Activated T-helper 2 cell treated with anti-CD3 and anti-CD28 coated beads, Interferon-gamma antibody, Interleukin-2, Interleukin-4, amounts not matched to agents 10 μg/mL and 5 μg/mL and 100 μg/mL, durations not matched to agents 14 hours and 24 hours and 36 hours (primary cell): Measurements from ENCODE around the gene KCNJ6. TPM values are rescaled to one million over a fixed set of nuclear protein-coding genes. Genes with fewer than 3 reads are reported as not detected.

ENCODE experiments used
- DNase-seq: peaks from one replicate; pipeline ENCODE4 v3.0.0; 2021; ENCODE audit warnings: low spot score
- H3K27ac Mint-ChIP-seq: one replicate; pipeline ENCODE4 v1.8.0; 2021; ENCODE audit warnings: mixed read lengths
- H3K27me3 Mint-ChIP-seq: one replicate; pipeline ENCODE4 v1.8.0; 2021; ENCODE audit warnings: low read depth, mixed read lengths
- H3K36me3 Mint-ChIP-seq: one replicate; pipeline ENCODE4 v1.8.0; 2021; ENCODE audit warnings: low read depth, mixed read lengths
- H3K4me1 Mint-ChIP-seq: one replicate; pipeline ENCODE4 v1.8.0; 2021; ENCODE audit warnings: low read depth, mixed read lengths
- H3K4me3 Mint-ChIP-seq: one replicate; pipeline ENCODE4 v1.8.0; 2021; ENCODE audit warnings: low read depth, mild to moderate bottlenecking, moderate library complexity, mixed read lengths
- H3K9me3 Mint-ChIP-seq: one replicate; pipeline ENCODE4 v1.8.0; 2021; ENCODE audit warnings: mixed read lengths
- intact Hi-C: fragments of 100-400 bp; cut with micrococcal nuclease; formaldehyde crosslinking; loops from one replicate; pipeline ENCODE4 v1.15.1; 2023
- total RNA-seq: library from RNA; stranded (reverse); gene quantifications from 2 replicates; pipeline ENCODE4 v1.2.3, GENCODE V29; 2022

KCNJ6 gene
- total RNA-seq, 1 donor from 2014 or later: not detected

DNA sequence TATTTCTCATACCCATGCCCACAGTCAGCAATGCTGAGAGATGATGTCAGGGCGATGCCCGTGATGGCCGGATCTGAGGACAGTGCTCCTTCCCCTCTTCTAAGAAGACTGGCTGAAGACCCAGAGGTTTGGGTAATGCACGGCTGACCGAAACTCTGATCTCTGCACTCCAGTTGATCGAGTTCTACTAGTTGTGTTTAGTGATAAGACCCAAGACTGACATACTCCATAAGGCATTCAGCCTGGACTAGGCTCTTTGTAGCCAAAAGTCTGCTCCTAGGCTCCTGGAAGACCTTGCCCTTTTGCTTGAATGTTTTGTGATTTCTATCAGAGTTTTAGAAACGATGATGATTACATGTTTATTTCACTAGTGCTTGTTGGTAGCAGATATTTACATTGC is 298.2 kb downstream of the KCNJ6 start:
- no peak for DNase-seq
- Mint-ChIP-seq H3K4me1 (peaks cover 3% of the 10 kb centered on the region), H3K9me3 (no peaks in the 10 kb centered on the region), H3K4me3 (no peak overlapping the region), H3K27ac (no peak overlapping the region), H3K36me3 (no peaks in the 10 kb centered on the region), H3K27me3 (peaks cover 4% of the 10 kb centered on the region)
- intact Hi-C loops: no loop called here

DNA sequence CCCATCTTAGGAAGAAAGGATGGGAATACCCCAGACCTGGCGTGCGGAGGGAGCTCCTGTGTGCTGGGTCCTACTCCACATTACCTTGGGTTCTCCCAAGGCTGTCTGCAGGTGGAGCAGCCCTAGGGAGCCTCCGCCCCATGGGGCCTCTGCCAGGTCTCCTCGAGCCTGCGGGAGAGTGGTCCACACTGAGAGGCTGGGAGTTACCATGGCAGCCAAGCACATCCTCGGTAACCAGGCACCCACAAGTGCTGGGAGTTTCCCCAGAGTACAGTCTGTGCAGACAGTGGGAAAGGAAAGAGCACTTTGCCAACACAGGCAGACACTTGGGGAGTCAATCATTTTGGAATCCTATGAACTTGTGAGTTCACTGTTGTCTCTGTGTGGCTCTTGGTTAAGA is 300.3 kb downstream of the KCNJ6 start:
- no peak overlapping the region for H3K4me3 Mint-ChIP-seq
- H3K27me3 Mint-ChIP-seq: peaks cover 13% of the 10 kb centered on the region
- no peak for DNase-seq
- intact Hi-C loops: no loop called here
- H3K36me3 Mint-ChIP-seq: no peaks in the 10 kb centered on the region
- peaks cover 3% of the 10 kb centered on the region for H3K4me1 Mint-ChIP-seq
- no peak overlapping the region for H3K27ac Mint-ChIP-seq
- no peaks in the 10 kb centered on the region for H3K9me3 Mint-ChIP-seq

DNA sequence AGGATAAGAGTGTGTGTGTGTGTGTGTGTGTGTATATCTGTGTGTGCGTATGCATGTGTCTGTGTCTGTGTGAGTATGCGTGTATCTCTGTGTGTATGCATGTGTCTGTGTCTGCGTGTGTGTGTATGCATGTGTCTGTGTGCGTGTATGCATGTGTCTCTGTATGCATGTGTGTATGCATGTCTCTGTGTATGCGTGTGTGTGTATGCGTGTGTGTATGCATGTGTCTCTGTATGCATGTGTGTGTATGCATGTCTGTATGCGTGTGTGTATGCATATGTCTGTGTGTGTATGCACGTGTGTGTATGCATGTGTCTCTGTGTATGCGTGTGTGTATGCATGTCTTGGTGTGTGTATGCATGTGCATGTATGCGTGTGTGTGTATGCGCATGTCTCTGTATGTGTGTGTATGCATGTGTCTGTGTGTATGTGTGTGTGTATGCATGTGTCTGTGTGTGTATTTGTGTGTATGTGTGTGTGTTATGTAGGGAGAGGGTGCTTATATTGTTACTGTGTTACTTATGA is 301.8 kb downstream of the KCNJ6 start:
- intact Hi-C loops: no loop called here
- H3K4me1 Mint-ChIP-seq: peaks cover 3% of the 10 kb centered on the region
- no peaks in the 10 kb centered on the region for H3K36me3 Mint-ChIP-seq
- no peak for DNase-seq
- no peak overlapping the region for H3K27ac Mint-ChIP-seq
- peaks cover 14% of the 10 kb centered on the region for H3K27me3 Mint-ChIP-seq
- no peak overlapping the region for H3K4me3 Mint-ChIP-seq
- no peaks in the 10 kb centered on the region for H3K9me3 Mint-ChIP-seq

DNA sequence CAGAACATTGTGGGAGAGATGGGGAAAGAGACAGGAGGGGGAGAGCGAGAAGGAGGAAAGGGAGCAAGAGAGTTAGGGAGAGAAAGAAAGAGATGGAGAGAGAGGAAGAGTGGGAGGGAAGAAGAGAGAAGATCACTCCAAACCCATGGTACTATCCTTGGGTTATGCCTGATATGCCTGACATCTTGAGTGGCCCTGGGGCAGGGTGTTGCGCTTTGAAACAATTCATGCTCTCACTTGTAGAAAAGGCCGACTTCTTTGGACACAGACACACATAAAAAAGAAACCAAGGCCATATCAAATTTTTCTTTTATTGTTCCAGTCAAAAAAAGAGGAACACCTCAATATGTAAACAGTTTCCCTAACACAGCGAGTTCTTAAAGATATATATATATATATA is 309.2 kb downstream of the KCNJ6 start:
- Mint-ChIP-seq H3K4me3 (no peak overlapping the region), H3K36me3 (no peaks in the 10 kb centered on the region), H3K9me3 (no peaks in the 10 kb centered on the region), H3K27ac (no peak overlapping the region), H3K27me3 (peaks cover 19% of the 10 kb centered on the region), H3K4me1 (no peaks in the 10 kb centered on the region)
- intact Hi-C loops: no loop called here
- no peak for DNase-seq

DNA sequence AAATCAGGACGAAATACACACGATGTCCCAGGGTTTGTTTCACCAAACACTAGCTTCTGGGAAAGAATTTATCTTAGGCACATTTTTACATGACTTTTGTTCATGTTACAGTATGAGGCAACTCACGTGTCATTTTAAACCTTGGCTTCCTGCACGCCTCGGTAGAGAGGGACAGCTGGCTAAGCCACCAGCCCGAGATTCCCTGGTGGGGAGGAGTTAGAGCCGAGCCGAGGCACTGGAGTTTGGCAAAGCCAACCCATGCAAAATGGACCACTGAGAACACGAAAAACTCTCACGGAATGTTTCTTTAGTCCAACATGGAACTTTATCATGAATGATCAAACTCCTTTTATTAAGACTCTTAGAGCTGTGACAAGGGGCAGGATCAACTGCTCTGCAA is 309.7 kb downstream of the KCNJ6 start:
- intact Hi-C loops: no loop called here
- Mint-ChIP-seq H3K36me3 (no peaks in the 10 kb centered on the region), H3K27me3 (peaks cover 15% of the 10 kb centered on the region), H3K27ac (no peak overlapping the region), H3K4me1 (no peaks in the 10 kb centered on the region), H3K4me3 (no peak overlapping the region), H3K9me3 (no peaks in the 10 kb centered on the region)
- no peak for DNase-seq

DNA sequence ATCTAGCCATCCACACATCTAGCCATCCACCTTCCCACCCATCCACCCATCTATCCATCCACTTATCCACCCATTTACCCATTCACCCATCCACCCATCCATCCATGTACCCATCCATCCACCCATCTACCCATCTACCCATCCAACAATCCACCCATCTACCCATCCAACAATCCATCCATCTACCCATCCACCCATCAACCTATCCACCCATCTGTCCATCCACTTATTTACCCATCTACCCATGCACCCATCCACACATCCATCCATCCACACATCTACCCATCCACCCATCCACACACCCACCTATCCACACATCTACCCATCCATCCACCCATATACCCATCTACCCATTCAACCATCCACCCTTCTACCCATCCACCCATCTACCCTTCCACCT is 311.3 kb downstream of the KCNJ6 start:
- no peaks in the 10 kb centered on the region for H3K36me3 Mint-ChIP-seq
- no peaks in the 10 kb centered on the region for H3K9me3 Mint-ChIP-seq
- H3K27ac Mint-ChIP-seq: no peak overlapping the region
- H3K27me3 Mint-ChIP-seq: peaks cover 10% of the 10 kb centered on the region
- no peak for DNase-seq
- H3K4me1 Mint-ChIP-seq: no peaks in the 10 kb centered on the region
- intact Hi-C loops: no loop called here
- no peak overlapping the region for H3K4me3 Mint-ChIP-seq

DNA sequence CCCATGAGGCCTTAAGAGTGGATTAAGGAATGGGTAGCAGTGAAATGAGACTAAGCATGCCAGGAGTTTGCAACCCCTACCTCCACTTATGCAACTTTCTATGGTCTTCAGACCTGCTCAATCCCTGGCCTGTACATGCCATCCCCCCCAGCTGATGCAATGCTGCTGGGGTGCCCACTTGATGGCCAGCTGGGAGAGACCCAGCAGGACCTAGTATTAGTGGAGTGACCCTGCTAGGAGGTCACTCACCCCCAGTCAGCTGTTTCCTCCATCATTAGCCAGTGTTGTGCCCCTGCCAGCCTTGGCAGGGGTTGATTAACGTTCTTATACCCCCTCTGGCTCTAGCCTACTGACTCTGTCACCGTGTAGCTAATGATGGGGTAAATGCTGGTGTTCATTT is 313.1 kb downstream of the KCNJ6 start:
- DNase-seq: no peak
- Mint-ChIP-seq H3K4me1 (no peaks in the 10 kb centered on the region), H3K9me3 (no peaks in the 10 kb centered on the region), H3K27me3 (peaks cover 5% of the 10 kb centered on the region), H3K27ac (no peak overlapping the region), H3K36me3 (no peaks in the 10 kb centered on the region), H3K4me3 (no peak overlapping the region)
- intact Hi-C loops: no loop called here

DNA sequence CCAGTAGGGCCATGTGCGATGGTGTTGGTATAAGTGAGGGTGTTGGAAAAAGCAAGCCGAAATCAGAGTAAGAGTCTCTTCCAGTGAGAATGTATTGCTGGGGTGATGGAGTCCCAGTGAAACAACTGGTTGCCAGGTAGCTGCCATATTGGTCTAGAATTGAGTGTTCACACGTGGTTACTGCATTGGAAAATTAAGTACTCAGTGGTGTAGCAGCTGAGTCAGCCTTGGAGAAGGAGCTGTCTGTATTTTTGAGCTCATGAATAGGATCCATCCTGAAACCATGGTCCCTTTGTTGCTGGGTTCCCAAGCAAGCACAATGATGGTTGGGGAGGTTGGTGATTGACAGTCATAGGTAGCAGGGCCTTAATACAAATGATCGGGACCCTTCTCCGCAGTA is 314.3 kb downstream of the KCNJ6 start:
- H3K27me3 Mint-ChIP-seq: peaks cover 4% of the 10 kb centered on the region
- no peak overlapping the region for H3K27ac Mint-ChIP-seq
- intact Hi-C loops: no loop called here
- H3K36me3 Mint-ChIP-seq: no peaks in the 10 kb centered on the region
- H3K4me3 Mint-ChIP-seq: no peak overlapping the region
- H3K4me1 Mint-ChIP-seq: no peaks in the 10 kb centered on the region
- DNase-seq: no peak
- H3K9me3 Mint-ChIP-seq: no peaks in the 10 kb centered on the region

DNA sequence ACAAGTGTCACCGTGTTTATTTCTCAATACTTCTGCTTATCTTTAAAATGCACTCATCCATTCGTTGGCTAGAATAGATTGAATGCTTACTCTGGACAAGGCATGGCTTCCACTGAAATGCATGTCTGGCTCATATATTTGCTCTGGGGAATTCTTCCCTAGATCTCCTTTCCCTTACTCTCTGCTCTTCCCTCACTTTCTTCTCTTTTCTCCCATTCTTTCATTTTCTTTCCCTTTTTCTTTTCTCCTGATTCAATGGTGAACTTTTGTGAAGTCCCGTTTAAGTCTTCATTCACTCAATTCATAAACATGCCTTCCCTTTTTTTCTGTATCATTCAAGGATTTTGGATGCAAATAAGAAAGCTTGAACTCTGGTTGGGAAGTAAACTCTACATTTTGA is 315.2 kb downstream of the KCNJ6 start:
- H3K36me3 Mint-ChIP-seq: no peaks in the 10 kb centered on the region
- H3K27me3 Mint-ChIP-seq: peaks cover 2% of the 10 kb centered on the region
- intact Hi-C loops: no loop called here
- H3K9me3 Mint-ChIP-seq: no peaks in the 10 kb centered on the region
- H3K4me3 Mint-ChIP-seq: no peak overlapping the region
- H3K27ac Mint-ChIP-seq: no peak overlapping the region
- no peaks in the 10 kb centered on the region for H3K4me1 Mint-ChIP-seq
- no peak for DNase-seq

DNA sequence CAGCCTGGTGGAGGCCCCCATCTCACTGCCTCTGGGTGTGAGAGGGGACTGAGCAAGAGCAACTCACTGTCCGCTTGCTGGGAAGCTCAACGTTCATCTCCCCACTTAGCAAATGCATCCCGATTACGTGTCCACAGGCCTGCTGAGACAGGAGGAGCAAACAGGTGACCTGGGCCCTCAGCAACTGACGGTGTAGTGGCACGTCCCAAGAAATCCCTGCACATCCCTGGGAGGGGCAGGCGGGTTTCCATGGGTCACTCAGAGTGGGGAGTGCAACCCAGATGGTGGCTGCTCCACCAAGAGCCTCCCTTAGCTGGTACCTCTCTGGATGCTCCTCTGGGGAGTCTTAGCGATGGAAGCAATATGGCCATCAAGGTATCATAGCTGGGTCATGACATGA is 320.3 kb downstream of the KCNJ6 start:
- Mint-ChIP-seq H3K27me3 (no peaks in the 10 kb centered on the region), H3K4me1 (no peaks in the 10 kb centered on the region), H3K4me3 (no peak overlapping the region), H3K9me3 (no peaks in the 10 kb centered on the region), H3K27ac (no peak overlapping the region), H3K36me3 (no peaks in the 10 kb centered on the region)
- intact Hi-C loops: no loop called here
- no peak for DNase-seq

DNA sequence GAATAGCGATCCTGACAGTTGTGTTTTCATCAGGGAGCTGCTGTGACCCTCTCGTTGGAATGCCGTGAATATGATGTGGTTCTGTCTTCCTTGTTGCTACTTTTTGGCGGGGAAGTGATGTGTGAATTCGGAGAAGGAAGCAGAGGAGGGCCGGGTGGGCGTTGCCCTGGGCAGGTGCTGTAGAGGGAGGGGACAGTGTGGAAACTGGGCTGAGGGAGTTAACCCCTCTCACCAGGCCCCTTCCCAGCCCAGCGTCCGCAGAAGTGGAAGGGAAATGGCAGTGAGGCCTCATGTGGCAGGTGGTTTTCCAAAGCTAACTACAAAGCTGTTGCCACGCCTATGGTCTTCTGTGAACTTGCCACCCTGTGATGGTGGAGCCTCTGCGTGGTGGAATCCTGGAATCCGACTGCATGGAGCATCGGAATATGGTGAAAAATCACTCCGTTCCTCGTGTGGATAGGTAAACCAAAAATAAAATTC is 321.7 kb downstream of the KCNJ6 start:
- Mint-ChIP-seq H3K4me3 (no peak overlapping the region), H3K36me3 (no peaks in the 10 kb centered on the region), H3K4me1 (no peaks in the 10 kb centered on the region), H3K27me3 (no peaks in the 10 kb centered on the region), H3K27ac (no peak overlapping the region), H3K9me3 (no peaks in the 10 kb centered on the region)
- intact Hi-C loops: no loop called here
- DNase-seq: no peak

DNA sequence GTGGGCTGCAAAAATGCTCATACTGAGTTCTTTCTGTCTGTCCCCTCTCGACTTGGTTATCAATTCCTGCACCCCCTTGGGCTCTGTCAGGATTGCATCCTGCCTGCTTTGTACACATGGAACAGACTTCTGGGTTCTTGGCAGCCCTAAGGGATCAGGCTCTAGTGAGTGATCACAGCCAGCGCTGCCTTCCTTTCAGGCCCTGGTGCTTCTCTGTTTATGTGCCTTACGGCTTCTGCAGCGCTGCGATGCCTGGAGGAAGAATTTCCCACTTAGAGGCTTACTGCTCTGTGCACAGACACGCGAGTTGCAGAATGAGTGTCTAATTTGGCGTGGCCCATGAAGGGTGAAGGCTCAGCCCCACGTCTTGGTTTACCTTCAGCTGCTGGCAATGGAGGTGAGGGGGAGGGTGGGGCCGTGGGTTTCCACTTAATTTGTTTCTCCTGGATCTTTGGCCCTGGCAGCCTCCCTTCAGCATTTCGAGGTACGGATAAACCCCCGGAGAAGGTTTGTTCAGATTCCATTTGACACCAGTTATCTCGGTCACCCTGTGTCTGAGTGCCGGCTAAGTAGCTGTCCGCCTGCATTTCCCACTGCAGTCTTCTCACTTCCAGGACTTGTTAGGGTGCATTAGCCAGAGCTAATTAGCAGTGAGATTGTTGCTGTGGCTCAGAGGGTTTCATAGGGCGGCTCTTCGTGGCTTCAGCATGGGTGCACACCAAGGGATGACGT is 322.4 kb downstream of the KCNJ6 start:
- H3K27ac Mint-ChIP-seq: no peak overlapping the region
- H3K9me3 Mint-ChIP-seq: no peaks in the 10 kb centered on the region
- H3K4me1 Mint-ChIP-seq: no peaks in the 10 kb centered on the region
- no peak for DNase-seq
- intact Hi-C loops: no loop called here
- no peaks in the 10 kb centered on the region for H3K27me3 Mint-ChIP-seq
- no peak overlapping the region for H3K4me3 Mint-ChIP-seq
- no peaks in the 10 kb centered on the region for H3K36me3 Mint-ChIP-seq

DNA sequence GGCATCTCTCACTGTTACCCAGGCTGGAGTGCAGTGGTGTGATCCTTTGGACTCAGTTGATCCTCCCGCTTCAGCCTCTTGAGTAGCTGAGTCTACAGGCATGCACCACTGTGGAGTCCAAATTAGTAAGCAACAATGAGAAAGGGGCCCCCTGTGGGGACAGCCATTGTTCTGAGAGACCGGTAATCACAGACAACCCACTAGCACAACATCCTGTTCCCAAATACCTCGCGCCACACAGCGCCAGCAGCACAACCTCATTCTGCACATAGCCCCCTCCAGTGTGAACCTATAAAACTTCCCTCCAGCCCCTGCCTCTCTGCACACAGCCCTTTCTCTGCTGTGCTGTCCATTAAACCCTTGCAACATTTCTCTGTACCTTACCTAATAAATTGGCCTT is 323.2 kb downstream of the KCNJ6 start:
- Mint-ChIP-seq H3K27ac (no peak overlapping the region), H3K27me3 (no peaks in the 10 kb centered on the region), H3K36me3 (no peaks in the 10 kb centered on the region), H3K9me3 (no peaks in the 10 kb centered on the region), H3K4me3 (no peak overlapping the region), H3K4me1 (no peaks in the 10 kb centered on the region)
- intact Hi-C loops: no loop called here
- no peak for DNase-seq
